H9 (cell line): ENCODE results near the gene TMEM132D. TPM values are rescaled to one million over a fixed set of nuclear protein-coding genes. Genes with fewer than 3 reads are reported as not detected.
A peak's percentile ranks its signal among the peaks of the same experiment; 100 is the strongest.

Experiments used
- DNase-seq: peaks from one replicate; pipeline ENCODE4 v3.0.0-alpha.2; 2017
- H2AFZ ChIP-seq: one replicate; pipeline ENCODE4 v1.6.1; 2013; ENCODE audit warnings: mild to moderate bottlenecking, low read length, control low read depth, moderate library complexity
- H2AK5ac ChIP-seq: 2 replicates; pipeline ENCODE4 v1.6.1; 2013; ENCODE audit warnings: low read length, control low read depth, mixed read lengths; ENCODE audit not compliant: insufficient read length
- H2BK120ac ChIP-seq: one replicate; pipeline ENCODE4 v1.6.1; 2013; ENCODE audit warnings: low read depth, mild to moderate bottlenecking, low read length, control low read depth, inconsistent platforms; ENCODE audit not compliant: poor library complexity, severe bottlenecking
- H2BK12ac ChIP-seq: 2 replicates; pipeline ENCODE4 v1.6.1; 2013; ENCODE audit warnings: low read length, control low read depth, mixed read lengths, low read depth; ENCODE audit not compliant: insufficient read length
- H2BK15ac ChIP-seq: 2 replicates; pipeline ENCODE4 v1.6.1; 2013; ENCODE audit warnings: low read depth, low read length, control low read depth
- H2BK20ac ChIP-seq: one replicate; pipeline ENCODE4 v1.6.1; 2013; ENCODE audit warnings: low read depth, mild to moderate bottlenecking, low read length, control low read depth, inconsistent platforms; ENCODE audit not compliant: poor library complexity, severe bottlenecking
- H2BK5ac ChIP-seq: 2 replicates; pipeline ENCODE4 v1.6.1; 2013; ENCODE audit warnings: low read length, control low read depth, mixed read lengths; ENCODE audit not compliant: insufficient read length
- H3K14ac ChIP-seq: 2 replicates; pipeline ENCODE4 v1.6.1; 2013; ENCODE audit warnings: low read length, control low read depth; ENCODE audit not compliant: insufficient read depth
- H3K18ac ChIP-seq: 2 replicates; pipeline ENCODE4 v1.6.1; 2013; ENCODE audit warnings: low read depth, mild to moderate bottlenecking, mixed read lengths, low read length, control low read depth; ENCODE audit not compliant: insufficient read length
- H3K23ac ChIP-seq: 2 replicates; pipeline ENCODE4 v1.6.1; 2013; ENCODE audit warnings: low read length, control low read depth, mixed read lengths, low read depth; ENCODE audit not compliant: insufficient read length
- H3K23me2 ChIP-seq: 2 replicates; pipeline ENCODE4 v1.6.1; 2013; ENCODE audit warnings: low read depth, mild to moderate bottlenecking, mixed read lengths, low read length, control low read depth; ENCODE audit not compliant: insufficient read length, poor library complexity, severe bottlenecking
- H3K27ac ChIP-seq: 2 replicates; pipeline ENCODE4 v1.5.1; 2013; ENCODE audit warnings: low read length, control low read depth, mixed read lengths, low read depth; ENCODE audit not compliant: insufficient read length
- H3K27me3 ChIP-seq: 2 replicates; pipeline ENCODE4 v1.6.1; 2013; ENCODE audit warnings: low read length, control low read depth, inconsistent platforms; ENCODE audit not compliant: insufficient read depth
- H3K4ac ChIP-seq: 2 replicates; pipeline ENCODE4 v1.6.1; 2013; ENCODE audit warnings: low read depth, mild to moderate bottlenecking, control low read depth, inconsistent platforms, low read length, moderate library complexity
- H3K4me1 ChIP-seq: 2 replicates; pipeline ENCODE4 v1.6.1; 2013; ENCODE audit warnings: low read length, control low read depth, inconsistent platforms; ENCODE audit not compliant: insufficient read depth
- H3K4me2 ChIP-seq: 2 replicates; pipeline ENCODE4 v1.6.1; 2013; ENCODE audit warnings: low read length, control low read depth, mixed read lengths; ENCODE audit not compliant: insufficient read length, insufficient read depth
- H3K56ac ChIP-seq: 2 replicates; pipeline ENCODE4 v1.6.1; 2013; ENCODE audit warnings: low read depth, mild to moderate bottlenecking, mixed read lengths, low read length, control low read depth; ENCODE audit not compliant: insufficient read length
- H3K79me1 ChIP-seq: 2 replicates; pipeline ENCODE4 v1.6.1; 2013; ENCODE audit warnings: low read depth, mild to moderate bottlenecking, moderate library complexity, low read length, control low read depth, inconsistent platforms; ENCODE audit not compliant: insufficient read depth, poor library complexity, severe bottlenecking
- H3K79me2 ChIP-seq: 2 replicates; pipeline ENCODE4 v1.6.1; 2013; ENCODE audit warnings: low read length, control low read depth, inconsistent platforms; ENCODE audit not compliant: insufficient read depth
- H3K9ac ChIP-seq: 2 replicates; pipeline ENCODE4 v1.6.1; 2013; ENCODE audit warnings: low read length, control low read depth, mixed read lengths; ENCODE audit not compliant: insufficient read length; ENCODE audit errors: extremely low read depth
- H3K9me3 ChIP-seq: one replicate; pipeline ENCODE4 v1.6.1; 2013; ENCODE audit warnings: low read depth, low read length, inconsistent platforms; ENCODE audit not compliant: control insufficient read depth
- H3T11ph ChIP-seq: one replicate; pipeline ENCODE4 v1.6.1; 2013; ENCODE audit warnings: mild to moderate bottlenecking, low read length, control low read depth, inconsistent platforms
- H4K20me1 ChIP-seq: one replicate; pipeline ENCODE4 v1.6.1; 2013; ENCODE audit not compliant: control insufficient read depth, insufficient read length, insufficient read depth
- H4K5ac ChIP-seq: 2 replicates; pipeline ENCODE4 v1.6.1; 2013; ENCODE audit warnings: low read depth, mild to moderate bottlenecking, mixed read lengths, low read length, control low read depth; ENCODE audit not compliant: insufficient read length
- H4K8ac ChIP-seq: replicated peaks from 2 replicates; pipeline ENCODE4 v1.6.1; 2013; ENCODE audit warnings: low read length, control low read depth, mixed read lengths, low read depth; ENCODE audit not compliant: insufficient read length
- H4K91ac ChIP-seq: 2 replicates; pipeline ENCODE4 v1.6.1; 2013; ENCODE audit warnings: low read depth, mild to moderate bottlenecking, moderate library complexity, mixed read lengths, low read length, control low read depth; ENCODE audit not compliant: insufficient read length
- H3K27ac Mint-ChIP-seq, 3 experiments: 2 replicates in 2 of 3; 3 replicates in 1 of 3; pipeline ENCODE4 v1.8.0; 2020 to 2021; ENCODE audit warnings: mixed read lengths in 3 of 3, mild to moderate bottlenecking in 1 of 3, moderate library complexity in 1 of 3
- H3K27me3 Mint-ChIP-seq: 2 replicates; pipeline ENCODE4 v1.8.0; 2021; ENCODE audit warnings: low read depth, mild to moderate bottlenecking, moderate library complexity, mixed read lengths
- H3K36me3 Mint-ChIP-seq, 3 experiments: 2 replicates in 2 of 3; 3 replicates in 1 of 3; pipeline ENCODE4 v1.8.0; 2020 to 2021; ENCODE audit warnings: low read depth in 3 of 3, mixed read lengths in 3 of 3; ENCODE audit not compliant: insufficient read depth in 1 of 3
- H3K4me1 Mint-ChIP-seq, 2 experiments: 2 replicates each; pipeline ENCODE4 v1.8.0; 2020; ENCODE audit warnings: mixed read lengths in 2 of 2
- H3K4me3 Mint-ChIP-seq, 2 experiments: 2 replicates in 1 of 2; 3 replicates in 1 of 2; pipeline ENCODE4 v1.8.0; 2020 to 2021; ENCODE audit warnings: mild to moderate bottlenecking in 2 of 2, mixed read lengths in 2 of 2, moderate library complexity in 1 of 2
- H3K9me3 Mint-ChIP-seq, 2 experiments: 2 replicates in 1 of 2; 3 replicates in 1 of 2; pipeline ENCODE4 v1.8.0; 2020; ENCODE audit warnings: mild to moderate bottlenecking in 2 of 2, mixed read lengths in 2 of 2, moderate library complexity in 1 of 2
- CTCF ChIP-seq: fragments of 200-600 bp; sonication (generic); conservative IDR thresholded peaks from 3 replicates; pipeline ENCODE4 v1.8.0; 2021; ENCODE audit warnings: antibody characterized with exemption, mild to moderate bottlenecking
- WGBS: extraction: QIAGEN DNeasy Blood & Tissue Kit; methylation state at CpG from one replicate; pipeline ENCODE4 v1.1.7; 2013; ENCODE audit warnings: missing lambda C conversion rate, low lambda C conversion rate, mixed read lengths; ENCODE audit not compliant: insufficient read length; ENCODE audit errors: extremely low coverage; 5-methylcytosine and 5-hydroxymethylcytosine counted together
- total RNA-seq: library from RNA; stranded (reverse); gene quantifications from 2 replicates; pipeline ENCODE4 v1.2.1, GENCODE V29; 2021

Gene TMEM132D
- total RNA-seq, 1 experiment from 2014 or later = 6.1 TPM

- Histone ChIP-seq H3K79me1 (no peaks in the 10 kb centered on the region), H3K79me2 (peaks cover 5% of the 10 kb centered on the region; the same call in 1 of the 2 replicates), H2AK5ac (no peak overlapping the region), H2AFZ (no peak overlapping the region), H3K23me2 (no peaks in the 10 kb centered on the region), H3K14ac (no peak overlapping the region), H2BK120ac (no peak overlapping the region), H3K9me3 (no peaks in the 10 kb centered on the region), H2BK12ac (no peak overlapping the region), H4K20me1 (no peaks in the 10 kb centered on the region), H3T11ph (no peak overlapping the region), H2BK5ac (no peak overlapping the region), H3K23ac (no peak overlapping the region), H3K4me1 (peaks cover 22% of the 10 kb centered on the region; the same call in 1 of the 2 replicates), H4K91ac (no peak overlapping the region), H3K27me3 (no peaks in the 10 kb centered on the region), H4K5ac (no peak overlapping the region), H3K4me2 (no peak overlapping the region), H3K56ac (no peak overlapping the region), H2BK20ac (no peak overlapping the region), H3K4ac (no peak overlapping the region), H4K8ac (no peak overlapping the region), H3K18ac (no peak overlapping the region), H3K27ac (peak overlapping the region; percentile 79), H3K9ac (no peak overlapping the region), H2BK15ac (no peak overlapping the region)
- Mint-ChIP-seq H3K36me3 (peaks cover 8 to 16% (median 12%) of the 10 kb centered on the region in 3 experiments), H3K9me3 (peaks cover 0 to 6% of the 10 kb centered on the region in 2 experiments; a peak in 3 of 5 replicates), H3K27ac (peak overlapping the region; percentile 53 to 98 (median 80); a peak in 6 of 7 replicates), H3K4me1 (peaks cover 62 to 64% of the 10 kb centered on the region in 2 experiments), H3K27me3 (peaks cover 3% of the 10 kb centered on the region; the same call in 1 of the 2 replicates), H3K4me3 (peak overlapping the region in 1 of 2 experiments; percentile 40; a peak in 2 of 5 replicates)
- no CpG with 5 or more reads among the region's 5 CpGs for WGBS
- DNase-seq = no peak
- no peak for TF ChIP-seq CTCF
Observed at GRCh38 chr12:129870796-129871195, 33.0 kb downstream of the TMEM132D start.
